ENCODE results near the gene RASSF3.
"Not testable (repeated sequence)": the region's sequence is repeated elsewhere in the genome, so short reads cannot be mapped to it uniquely, and the experiment has no call there.

The RASSF3 gene

DNA sequence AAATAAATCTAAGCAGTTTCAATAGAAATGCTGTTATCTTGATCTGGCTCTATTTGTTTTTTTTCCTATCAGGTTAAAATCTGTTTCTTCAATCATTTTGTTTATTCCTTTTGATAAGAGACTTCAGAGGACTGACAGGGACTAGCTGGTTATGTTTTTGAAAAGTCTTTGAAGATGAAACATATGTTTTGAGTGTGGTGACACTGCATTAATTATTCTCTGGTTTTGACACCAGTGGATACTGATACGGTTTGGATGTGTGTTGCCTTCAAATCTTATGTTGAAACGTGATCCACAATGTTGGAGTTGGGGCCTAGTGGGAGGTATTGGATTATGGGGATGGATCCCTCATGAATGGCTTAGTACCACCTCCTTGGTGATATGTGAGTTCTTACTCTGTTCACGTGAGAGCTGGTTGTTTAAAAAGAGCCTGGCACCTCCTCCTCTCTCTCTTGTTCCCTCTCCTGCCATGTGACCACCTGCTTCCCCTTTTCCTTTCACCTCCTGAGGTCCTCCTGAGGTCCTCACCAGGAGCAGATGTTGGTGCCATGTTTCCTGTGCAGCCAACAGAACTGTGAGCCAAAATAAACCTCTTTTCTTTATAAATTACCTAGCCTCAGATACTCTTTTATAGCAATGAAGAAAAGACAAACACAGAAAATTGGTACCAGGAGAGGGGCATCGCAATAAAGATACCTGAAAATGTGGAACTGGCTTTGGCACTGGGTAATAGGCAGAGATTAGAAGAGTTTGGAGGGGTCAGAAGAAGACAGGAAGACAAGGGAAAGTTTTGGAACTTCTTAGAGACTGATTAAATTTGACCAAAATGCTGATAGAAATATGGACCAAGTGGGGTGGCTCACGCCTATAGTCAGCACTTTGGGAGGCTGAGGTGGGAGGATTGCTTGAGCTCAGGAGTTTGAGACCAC lies 23.0 kb downstream of the RASSF3 start:
- no peak for DNase-seq (ENCODE audit: low read depth in 2 of 2)

- no peak for DNase-seq (ENCODE audit: low read depth in 2 of 2)
These were observed 23.6 kb downstream of the RASSF3 start for GRCh38 chr12:64633940-64634337.

- DNase-seq (ENCODE audit: low read depth in 2 of 2), result no peak
These were observed 24.3 kb downstream of the RASSF3 start for GRCh38 chr12:64634508-64635092.

DNA sequence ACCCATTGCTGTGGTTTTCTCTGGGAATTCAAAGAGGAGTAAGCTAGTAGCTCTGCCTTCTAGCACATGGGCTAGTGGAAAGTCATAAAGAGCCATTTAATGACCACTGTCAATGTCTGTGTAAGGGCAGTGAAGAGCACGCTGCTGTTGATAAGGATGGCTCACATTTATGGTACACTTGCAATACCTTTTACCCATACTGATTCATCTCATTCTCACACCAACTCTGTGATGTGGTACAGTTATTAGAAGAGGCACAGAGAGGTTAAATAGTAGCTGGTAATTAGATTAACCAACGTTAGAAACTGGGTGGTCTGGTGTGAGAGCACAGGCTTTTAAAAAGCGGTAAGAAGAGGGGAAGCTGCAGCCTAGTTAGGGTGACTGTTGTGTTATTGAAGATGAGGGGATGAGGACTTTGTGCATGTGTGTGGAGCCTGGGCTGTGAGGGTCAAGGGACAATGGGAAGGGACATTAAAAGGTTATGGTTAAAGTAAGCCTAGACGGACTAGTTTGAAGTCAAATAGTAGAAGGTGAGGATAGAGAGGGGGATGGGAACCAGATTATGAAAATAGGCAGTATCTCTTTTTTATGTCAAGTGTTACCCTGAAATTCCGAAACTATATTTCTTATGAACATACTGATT lies 25.2 kb downstream of the RASSF3 start:
- DNase-seq (ENCODE audit: low read depth in 2 of 2), result no peak

GRCh38 chr12:64636856-64637255 lies 26.6 kb downstream of the RASSF3 start:
- no peak for DNase-seq (ENCODE audit: low read depth in 2 of 2)

- DNase-seq (ENCODE audit: low read depth in 2 of 2), result no peak
These were observed 29.2 kb downstream of the RASSF3 start for GRCh38 chr12:64639466-64639865.

DNA sequence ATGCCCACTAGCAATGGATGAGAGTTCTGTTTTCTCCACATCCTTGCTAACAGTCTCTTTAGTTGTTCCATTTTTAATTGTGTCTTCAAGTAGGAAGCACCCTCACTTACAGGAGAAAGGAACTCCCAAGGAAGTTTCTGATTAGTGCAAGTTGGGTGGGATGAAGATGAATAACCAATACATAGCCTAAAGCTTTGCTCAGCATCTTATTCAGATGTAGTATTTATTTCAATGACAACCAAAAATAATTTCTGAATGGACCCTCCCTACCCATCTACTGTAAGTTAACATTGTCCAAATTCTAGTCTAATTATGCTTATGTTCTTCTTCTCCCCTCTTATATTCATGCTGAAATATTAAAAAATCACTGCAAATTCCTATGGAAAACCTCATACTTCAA lies 36.0 kb downstream of the RASSF3 start:
- no peak for DNase-seq (ENCODE audit: low read depth in 2 of 2)

GRCh38 chr12:64649487-64649886 lies 39.2 kb downstream of the RASSF3 start:
- DNase-seq (ENCODE audit: low read depth in 2 of 2), result no peak

DNA sequence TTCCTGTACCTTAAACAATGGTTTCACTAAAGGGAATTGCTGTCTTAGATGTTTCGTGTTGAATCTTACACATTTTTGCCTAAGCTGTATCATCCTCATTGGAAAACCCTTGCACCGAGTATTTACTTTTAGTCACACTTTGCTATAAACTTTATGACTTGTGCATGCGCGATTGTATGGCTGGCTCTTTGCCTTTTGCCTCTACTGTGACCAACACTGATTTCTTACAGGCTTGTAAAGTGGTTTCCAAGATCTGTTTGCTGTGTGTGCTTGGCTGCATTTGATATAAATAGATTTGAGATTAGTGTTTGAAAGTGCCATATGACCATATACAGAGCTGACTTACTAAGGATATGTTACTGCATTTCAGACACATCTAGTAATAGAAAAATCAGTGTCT lies 40.5 kb downstream of the RASSF3 start:
- no peak for DNase-seq (ENCODE audit: low read depth in 2 of 2)

GRCh38 chr12:64652346-64652745 lies 42.1 kb downstream of the RASSF3 start:
- DNase-seq (ENCODE audit: low read depth in 2 of 2), result no peak

DNA sequence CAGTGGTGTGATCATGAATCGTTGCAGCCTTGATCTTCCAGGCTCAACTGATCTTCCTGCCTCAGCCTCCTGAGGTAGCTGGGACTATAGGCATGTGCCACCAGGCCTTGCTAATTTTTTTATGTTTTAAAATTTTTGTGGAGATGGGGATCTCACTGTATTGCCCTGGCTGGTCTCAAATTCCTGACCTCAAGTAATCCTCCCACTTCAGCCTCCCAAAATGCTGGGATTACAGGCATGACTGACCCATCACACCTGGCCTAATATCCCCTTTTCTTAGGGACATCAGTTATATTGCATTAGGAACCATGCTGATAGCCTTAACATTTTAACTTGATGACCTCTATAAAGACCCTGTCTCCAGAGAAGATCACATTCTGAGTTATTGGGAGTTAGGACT lies 42.8 kb downstream of the RASSF3 start:
- no peak for DNase-seq (ENCODE audit: low read depth in 2 of 2)

DNA sequence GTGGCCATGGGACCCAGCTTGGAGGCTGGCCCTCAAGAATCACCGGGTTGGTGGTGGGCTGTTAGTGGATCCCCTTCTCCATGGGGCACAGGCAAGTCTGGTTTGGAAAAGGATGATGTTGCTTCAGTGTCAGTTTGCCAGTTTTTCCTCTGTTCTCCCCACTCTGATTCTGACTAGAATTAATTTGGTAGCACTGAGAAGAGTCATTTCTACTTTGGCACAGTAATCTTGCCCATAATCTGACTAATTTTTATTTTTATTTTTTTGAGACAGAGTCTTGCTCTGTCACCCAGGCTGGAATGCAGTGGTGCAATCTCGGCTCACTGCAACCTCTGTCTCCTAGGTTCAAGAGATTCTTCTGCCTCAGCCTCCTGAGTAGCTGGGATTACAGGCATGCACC lies 43.6 kb downstream of the RASSF3 start:
- not testable (repeated sequence) for DNase-seq (ENCODE audit: low read depth in 2 of 2)

DNA sequence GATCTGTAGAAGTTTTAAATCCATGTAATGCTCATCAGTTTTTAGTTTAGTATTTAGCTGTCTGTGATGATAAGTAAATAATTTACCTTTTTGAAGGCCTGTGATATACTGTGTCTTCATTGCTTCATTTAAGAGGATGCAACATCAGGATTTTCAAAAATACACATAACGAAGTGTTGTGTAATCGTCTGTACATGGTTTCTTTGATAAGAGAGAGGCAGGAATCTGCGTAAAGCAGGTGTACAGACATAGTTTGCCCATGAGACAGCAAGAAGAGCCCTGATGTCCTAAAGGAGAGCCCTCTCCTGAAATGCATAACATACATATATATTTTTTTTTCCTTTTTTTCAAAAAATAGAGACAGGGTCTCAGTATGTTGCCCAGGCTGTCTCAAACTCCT lies 44.8 kb downstream of the RASSF3 start:
- DNase-seq (ENCODE audit: low read depth in 2 of 2), result no peak

DNA sequence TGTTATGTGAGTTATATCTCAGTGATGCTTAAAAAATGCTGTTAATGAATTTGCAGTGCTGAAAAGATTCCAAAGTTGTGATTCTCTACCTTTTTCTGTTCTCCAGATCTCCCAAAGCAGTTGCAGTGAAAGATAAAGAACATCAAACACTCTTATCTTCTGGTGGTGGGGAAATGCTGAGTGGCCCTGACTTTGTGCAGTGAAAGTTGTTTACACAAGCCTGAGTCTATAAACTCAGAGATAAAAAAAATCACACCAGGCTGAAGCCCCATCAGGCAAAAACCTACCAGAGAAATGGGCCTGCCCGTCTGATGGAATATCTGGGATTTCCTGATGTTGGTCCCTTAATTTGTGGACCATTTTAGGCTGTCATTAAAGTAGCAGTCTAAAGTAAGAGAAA lies 46.1 kb downstream of the RASSF3 start:
- no peak for DNase-seq (ENCODE audit: low read depth in 2 of 2)

GRCh38 chr12:64658892-64659481 lies 48.7 kb downstream of the RASSF3 start:
- no peak for DNase-seq (ENCODE audit: low read depth in 2 of 2)

- no peak for DNase-seq (ENCODE audit: low read depth in 2 of 2)
These were observed 50.1 kb downstream of the RASSF3 start for GRCh38 chr12:64660237-64661018.

- DNase-seq (ENCODE audit: low read depth in 2 of 2), result no peak
These were observed 52.7 kb downstream of the RASSF3 start for GRCh38 chr12:64663015-64663414.

DNA sequence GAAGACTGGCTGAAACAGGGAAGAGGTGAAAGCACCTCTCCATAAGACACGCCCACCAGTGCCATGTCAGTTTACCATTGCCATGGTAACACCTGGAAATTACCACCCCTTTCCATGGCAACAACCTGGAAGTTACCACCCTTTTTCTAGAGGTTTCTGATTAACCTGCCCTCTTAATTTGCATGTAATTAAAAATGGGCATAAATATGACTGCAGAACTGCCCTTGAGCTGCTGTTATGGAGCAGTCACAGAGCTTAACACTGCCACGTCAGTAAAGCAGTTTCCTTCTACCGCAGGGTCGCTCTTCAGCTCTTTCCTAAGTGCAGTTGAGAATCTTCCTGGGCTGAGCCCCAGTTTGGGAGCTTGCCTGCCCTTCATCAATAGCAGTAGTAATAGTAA lies 55.2 kb downstream of the RASSF3 start:
- DNase-seq (ENCODE audit: low read depth in 2 of 2), result no peak

DNA sequence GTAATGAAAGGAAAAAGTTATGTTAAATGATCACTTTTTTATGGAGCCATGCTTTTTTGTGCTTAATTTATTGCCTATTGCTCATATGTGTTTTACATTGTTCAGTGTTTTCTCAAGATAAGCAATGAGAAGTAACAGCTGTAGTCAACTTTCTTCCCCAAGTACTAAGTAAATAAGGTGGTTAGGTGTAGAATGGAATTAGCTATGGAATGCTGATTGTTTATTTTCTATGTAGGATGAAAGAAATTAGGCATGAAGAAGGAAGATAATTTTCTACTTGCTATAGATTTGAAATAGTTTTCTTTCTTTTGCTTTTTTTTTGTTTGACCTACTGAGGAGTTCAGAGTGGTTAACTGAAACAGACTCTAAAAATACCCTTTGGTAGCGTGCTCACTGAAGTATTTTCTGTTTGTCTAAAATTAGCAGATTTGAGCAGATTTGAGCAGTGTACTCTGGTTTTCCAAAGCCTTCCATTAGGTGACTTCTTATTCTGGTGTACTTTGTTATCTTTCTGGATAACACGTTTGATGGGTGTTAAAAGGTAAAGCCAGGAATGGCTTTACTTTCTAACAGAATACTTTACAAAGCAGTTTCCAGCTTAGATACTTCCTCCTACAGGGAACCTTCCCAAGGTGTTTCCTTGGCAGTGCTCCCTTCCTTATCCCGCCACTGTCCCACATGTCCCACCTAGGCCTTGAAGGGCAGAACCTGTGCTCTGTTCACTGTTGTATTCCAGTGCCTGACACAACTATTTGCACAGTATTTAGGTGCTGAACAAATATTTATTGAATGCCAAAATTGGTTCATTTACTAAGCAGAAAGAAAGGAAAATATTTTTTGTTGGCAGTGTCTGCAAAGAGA lies 56.0 kb downstream of the RASSF3 start:
- no peak for DNase-seq (ENCODE audit: low read depth in 2 of 2)

DNA sequence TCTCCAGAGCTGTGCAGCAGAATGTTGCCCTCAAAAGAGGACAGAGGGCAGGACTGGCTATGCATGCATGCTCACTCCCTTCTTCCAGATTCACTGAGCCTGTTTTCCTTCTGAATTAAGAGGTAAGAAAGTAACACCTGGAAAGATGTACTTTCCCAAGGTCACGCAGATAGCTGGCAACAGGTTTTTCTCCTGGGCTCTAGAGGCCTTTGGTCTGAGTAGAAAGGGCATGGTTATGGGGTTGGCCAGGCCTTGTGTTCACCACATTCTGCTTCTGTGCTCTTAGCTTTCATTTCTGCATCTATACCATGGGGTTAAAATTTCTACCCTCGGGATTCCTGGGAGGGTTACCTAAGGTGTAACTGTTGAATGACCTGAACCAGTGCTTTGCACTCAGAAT lies 57.5 kb downstream of the RASSF3 start:
- no peak for DNase-seq (ENCODE audit: low read depth in 2 of 2)
